ENCODE results near the gene ZNRF1. TPM values are rescaled to one million over a fixed set of nuclear protein-coding genes. Genes with fewer than 3 reads are reported as not detected.

Gene ZNRF1
- total and polyA plus RNA-seq, 2 of the 8 experiments (the other 6 are each of a cell fraction or from before 2014, with no cell fraction given) = 33.5 to 52.9 TPM

DNA sequence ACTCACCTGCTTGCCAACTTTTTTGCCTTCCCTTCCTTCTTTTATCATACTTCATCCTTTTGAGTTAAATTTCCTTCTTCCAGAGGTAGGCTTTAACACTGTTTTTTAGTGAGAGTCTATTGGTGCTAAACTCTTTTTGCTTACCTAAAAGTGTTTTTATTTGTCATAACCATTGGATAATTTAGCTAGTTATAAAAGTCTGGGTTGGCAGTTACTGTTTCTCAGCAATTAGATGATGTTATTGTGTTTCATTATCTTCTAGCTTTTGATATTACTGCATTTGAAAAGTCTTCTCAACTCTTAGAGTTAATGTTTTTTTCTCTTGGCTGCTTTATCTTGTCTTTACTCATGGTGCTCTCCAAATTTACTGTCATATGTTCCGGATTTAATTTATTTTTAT, 22.6 kb downstream of the ZNRF1 start:
- CTCF ChIA-PET (ENCODE audit: partially characterized antibody) = no interaction called here
- WGBS, 2 experiments (ENCODE audit: extremely low coverage in 1 of 2, insufficient coverage in 1 of 2, insufficient read length in 1 of 2, insufficient replicate concordance in 2 of 2, low coverage in 1 of 2, low lambda C conversion rate in 2 of 2, missing lambda C conversion rate in 1 of 2) = 94% methylated on average over 1 of the region's 1 CpG; no CpG with 5 or more reads in 1 of the 2 experiments

More for the DNA sequence above, 22.6 kb downstream of the ZNRF1 start:
- no peaks in the 10 kb centered on the region for H3K79me1 ChIP-seq (ENCODE audit: low read depth, low read length)
- no peak for FAIRE-seq
- no peaks in the 10 kb centered on the region for H3K23me2 ChIP-seq (ENCODE audit: low read depth, low read length)
- no peak overlapping the region for H2BK20ac ChIP-seq (ENCODE audit: low read length)
- H3K27ac ChIP-seq (ENCODE audit: low read depth, low read length) = no peak overlapping the region
- H3K27me3 ChIP-seq (replicated peaks in 1 of 4; ENCODE audit: control insufficient read depth in 3 of 4, extremely low read depth in 1 of 4, insufficient read depth in 3 of 4, low read length in 3 of 4) = no peaks in the 10 kb centered on the region
- H3K18ac ChIP-seq (ENCODE audit: extremely low read depth, low read length) = no peak overlapping the region
- peaks cover 6 to 7% of the 10 kb centered on the region in 2 experiments for H4K20me1 ChIP-seq (replicated peaks in 1 of 2; ENCODE audit: control insufficient read depth in 1 of 2, insufficient read depth in 2 of 2, low read length in 2 of 2)
- H3K4me1 ChIP-seq (replicated peaks in 1 of 4; ENCODE audit: control insufficient read depth in 3 of 4, insufficient read depth in 4 of 4, low read length in 3 of 4) = no peaks in the 10 kb centered on the region
- no peak overlapping the region for H3K4ac ChIP-seq (replicated peaks; ENCODE audit: insufficient read length, low read depth, low read length)
- H3K56ac ChIP-seq (replicated peaks; ENCODE audit: insufficient read length, low read depth, low read length) = no peak overlapping the region
- no peak overlapping the region for H3K9ac ChIP-seq (replicated peaks in 1 of 4; ENCODE audit: extremely low read depth in 1 of 4, low read depth in 3 of 4, low read length in 3 of 4)
- H3K9me3 ChIP-seq (ENCODE audit: insufficient read depth in 2 of 2, low read depth in 1 of 2, low read length in 1 of 2) = peaks cover 5 to 7% of the 10 kb centered on the region in 2 experiments; a peak in 2 of 4 replicates
- no peak for TF ChIP-seq MAFK (IDR thresholded peaks at IDR 0.05; ENCODE audit: low read depth, low read length)
- TF ChIP-seq RAD21 (IDR thresholded peaks at IDR 0.05 in 1 of 2, conservative IDR thresholded peaks at IDR 0.05 in 1 of 2; ENCODE audit: low read depth in 2 of 2, low read length in 2 of 2) = no peak
- TF ChIP-seq CBX8 (IDR thresholded peaks at IDR 0.05; ENCODE audit: borderline replicate concordance, low read depth, low read length) = no peak
- no peak for TF ChIP-seq POLR2AphosphoS5 (IDR thresholded peaks at IDR 0.05; ENCODE audit: low read depth, low read length)
- no peak for TF ChIP-seq KDM1A (IDR thresholded peaks at IDR 0.05; ENCODE audit: borderline replicate concordance, low read length)
- H3K14ac ChIP-seq (ENCODE audit: insufficient read length) = no peak overlapping the region
- H2BK120ac ChIP-seq (replicated peaks; ENCODE audit: low read depth, low read length) = no peak overlapping the region
- H2AFZ ChIP-seq (ENCODE audit: low read length) = no peak overlapping the region
- H4K8ac ChIP-seq (ENCODE audit: extremely low read depth, insufficient read depth, low read length) = no peak overlapping the region
- H2BK12ac ChIP-seq (ENCODE audit: low read depth, low read length) = no peak overlapping the region
- H4K5ac ChIP-seq (ENCODE audit: insufficient read length, low read depth, low read length) = no peak overlapping the region
- DNase-seq (ENCODE audit: low read depth in 1 of 2, low spot score in 2 of 2) = no peak
- H3K79me2 ChIP-seq (ENCODE audit: control insufficient read depth in 1 of 2, insufficient read depth in 2 of 2, low read length in 2 of 2) = peaks cover 13 to 89% of the 10 kb centered on the region in 2 experiments
- H4K91ac ChIP-seq (replicated peaks; ENCODE audit: insufficient read length, low read length) = no peak overlapping the region
- H2AK5ac ChIP-seq (ENCODE audit: low read depth, low read length) = no peak overlapping the region
- no peak overlapping the region for H3K4me3 ChIP-seq (ENCODE audit: extremely low read depth in 1 of 4, insufficient read depth in 2 of 4, low read depth in 3 of 4, low read length in 4 of 4)
- H2BK5ac ChIP-seq (ENCODE audit: low read depth, low read length) = no peak overlapping the region
- H3K4me2 ChIP-seq (ENCODE audit: insufficient read depth in 1 of 2, low read depth in 2 of 2, low read length in 2 of 2) = no peak overlapping the region
- H3K36me3 ChIP-seq (ENCODE audit: control insufficient read depth in 2 of 4, insufficient read depth in 4 of 4, low read length in 3 of 4) = peaks cover 0 to 10% (median 1%) of the 10 kb centered on the region in 4 experiments; a peak in 3 of 8 replicates
- POLR2A ChIA-PET (ENCODE audit: partially characterized antibody) = no interaction called here
- no peak overlapping the region for H3K23ac ChIP-seq (ENCODE audit: insufficient read length)
- no peak overlapping the region for H2BK15ac ChIP-seq (ENCODE audit: low read length)

All from H1 (cell line).